ENCODE data around the gene KLHL17. TPM values are rescaled to one million over a fixed set of nuclear protein-coding genes. Genes with fewer than 3 reads are reported as not detected.

KLHL17 gene
- polyA plus RNA-seq, 4 donors = 7.3 to 18.8 (median 12.1) TPM

GRCh38 chr1:1013922-1014648 is 53.7 kb downstream of the KLHL17 start:
- DNase-seq (ENCODE audit: low read depth in 4 of 4, low spot score in 2 of 4) = no peak

GRCh38 chr1:1014799-1015681 is 54.7 kb downstream of the KLHL17 start:
- no peak for DNase-seq (ENCODE audit: low read depth in 4 of 4, low spot score in 2 of 4)

Other genes with a start within 250 kb of the KLHL17 start
- 100 to 1,000 TPM in 2 of 4 donors, 10 to 100 TPM in 2; 44.0 to 107 (median 86.6) TPM for gene SAMD11, start 36.7 kb upstream of the KLHL17 start, polyA plus RNA-seq (ENCODE audit: insufficient read length in 4 of 4)
- 10 to 100 TPM; 55.8 to 70.0 (median 64.6) TPM for gene NOC2L, start 1.3 kb upstream of the KLHL17 start, polyA plus RNA-seq (ENCODE audit: insufficient read length in 4 of 4)
- under 1 TPM; 0.13 to 0.70 (median 0.32) TPM for gene PLEKHN1, start 5.9 kb downstream of the KLHL17 start, polyA plus RNA-seq (ENCODE audit: insufficient read length in 4 of 4)
- under 1 TPM in 2 of 4 donors, not detected in 2; 0.30 to 0.46 TPM for gene PERM1, start 21.5 kb downstream of the KLHL17 start, polyA plus RNA-seq (ENCODE audit: insufficient read length in 4 of 4)
- gene HES4, start 39.5 kb downstream of the KLHL17 start, polyA plus RNA-seq (ENCODE audit: insufficient read length in 4 of 4) = 10 to 100 TPM; 15.9 to 41.0 (median 35.2) TPM
- 10 to 100 TPM; 12.8 to 19.8 (median 16.2) TPM for gene ISG15, start 52.9 kb downstream of the KLHL17 start, polyA plus RNA-seq (ENCODE audit: insufficient read length in 4 of 4)
- gene AGRN, start 59.5 kb downstream of the KLHL17 start, polyA plus RNA-seq (ENCODE audit: insufficient read length in 4 of 4) = 100 to 1,000 TPM; 176 to 318 (median 282) TPM
- gene RNF223, start 113.7 kb downstream of the KLHL17 start, polyA plus RNA-seq (ENCODE audit: insufficient read length in 4 of 4) = under 1 TPM; 0.32 to 0.78 (median 0.69) TPM
- 10 to 100 TPM in 3 of 4 donors, 1 to 10 TPM in 1; 5.5 to 24.1 (median 14.1) TPM for gene C1orf159, start 155.5 kb downstream of the KLHL17 start, polyA plus RNA-seq (ENCODE audit: insufficient read length in 4 of 4)
- 1 to 10 TPM in 1 of 4 donors, under 1 TPM in 3; 0.41 to 1.1 (median 0.63) TPM for gene TTLL10, start 213.3 kb downstream of the KLHL17 start, polyA plus RNA-seq (ENCODE audit: insufficient read length in 4 of 4)
- gene TNFRSF18, start 246.0 kb downstream of the KLHL17 start, polyA plus RNA-seq (ENCODE audit: insufficient read length in 4 of 4) = under 1 TPM; 0.29 to 0.79 (median 0.53) TPM